Astrocyte (in vitro differentiated cells and primary cell): ENCODE results near the gene DUS2. TPM values are rescaled to one million over a fixed set of nuclear protein-coding genes. Genes with fewer than 3 reads are reported as not detected.

ENCODE experiments used
- DNase-seq: peaks from one replicate; pipeline ENCODE4 v3.0.0-alpha.2; 2010; ENCODE audit warnings: low read depth
- FAIRE-seq: peaks from 2 replicates; lab custom pipeline; 2011; peaks lifted over from hg19 to GRCh38; lab: Jason Lieb, UNC
- H2AFZ ChIP-seq: 2 replicates; pipeline ENCODE4 v1.6.0; 2012; ENCODE audit warnings: low read depth, low read length, inconsistent platforms
- H3K27ac ChIP-seq: 2 replicates; pipeline ENCODE4 v1.5.1; 2011; ENCODE audit warnings: low read depth, low read length, inconsistent platforms
- H3K27me3 ChIP-seq: 2 replicates; pipeline ENCODE4 v1.6.0; 2011; ENCODE audit warnings: low read length, inconsistent platforms; ENCODE audit not compliant: insufficient read depth
- H3K36me3 ChIP-seq: 2 replicates; pipeline ENCODE4 v1.5.1; 2011; ENCODE audit warnings: low read length, inconsistent platforms; ENCODE audit not compliant: insufficient read depth
- H3K4me1 ChIP-seq: 2 replicates; pipeline ENCODE4 v1.5.1; 2011; ENCODE audit warnings: low read length, inconsistent platforms; ENCODE audit not compliant: insufficient read depth
- H3K4me2 ChIP-seq: 2 replicates; pipeline ENCODE4 v1.6.0; 2012; ENCODE audit warnings: low read length, inconsistent platforms
- H3K4me3 ChIP-seq: 2 replicates; pipeline ENCODE4 v1.5.1; 2011; ENCODE audit warnings: low read depth, mild to moderate bottlenecking, low read length, inconsistent platforms; ENCODE audit not compliant: insufficient read depth
- H3K79me2 ChIP-seq: 2 replicates; pipeline ENCODE4 v1.6.0; 2012; ENCODE audit warnings: mild to moderate bottlenecking, low read length, inconsistent platforms; ENCODE audit not compliant: insufficient read depth
- H3K9ac ChIP-seq: 2 replicates; pipeline ENCODE4 v1.6.0; 2012; ENCODE audit warnings: mild to moderate bottlenecking, low read length, inconsistent platforms
- H3K9me3 ChIP-seq: 2 replicates; pipeline ENCODE4 v1.5.1; 2012; ENCODE audit warnings: low read depth, mild to moderate bottlenecking, low read length, inconsistent platforms; ENCODE audit not compliant: insufficient read depth
- H4K20me1 ChIP-seq: 2 replicates; pipeline ENCODE4 v1.6.0; 2012; ENCODE audit warnings: low read length, inconsistent platforms; ENCODE audit not compliant: insufficient read depth
- H3K27ac Mint-ChIP-seq: one replicate; pipeline ENCODE4 v1.8.0; 2021; ENCODE audit warnings: mild to moderate bottlenecking, mixed read lengths; ENCODE audit not compliant: unreplicated experiment
- H3K27me3 Mint-ChIP-seq: one replicate; pipeline ENCODE4 v1.8.0; 2021; ENCODE audit warnings: low read depth, mixed read lengths; ENCODE audit not compliant: unreplicated experiment
- H3K36me3 Mint-ChIP-seq: one replicate; pipeline ENCODE4 v1.8.0; 2021; ENCODE audit warnings: low read depth, mixed read lengths; ENCODE audit not compliant: unreplicated experiment
- H3K4me1 Mint-ChIP-seq: one replicate; pipeline ENCODE4 v1.8.0; 2021; ENCODE audit warnings: low read depth, mixed read lengths; ENCODE audit not compliant: unreplicated experiment
- H3K4me3 Mint-ChIP-seq: one replicate; pipeline ENCODE4 v1.8.0; 2021; ENCODE audit warnings: mild to moderate bottlenecking, moderate library complexity, mixed read lengths; ENCODE audit not compliant: unreplicated experiment
- H3K9me3 Mint-ChIP-seq: one replicate; pipeline ENCODE4 v1.8.0; 2021; ENCODE audit warnings: mild to moderate bottlenecking, mixed read lengths; ENCODE audit not compliant: unreplicated experiment
- EZH2 ChIP-seq: IDR thresholded peaks from 2 replicates; pipeline ENCODE4 v1.6.1; 2012; ENCODE audit warnings: mild to moderate bottlenecking, low read length, inconsistent platforms; ENCODE audit not compliant: insufficient read depth
- total RNA-seq: library from RNA; stranded (reverse); gene quantifications from 2 replicates; pipeline ENCODE4 v1.2.1, GENCODE V29; 2021
- TF ChIP-seq, protein P1 (sequence below): IDR thresholded peaks from 2 replicates; pipeline ENCODE4 v1.5.1; 2011; ENCODE audit warnings: low read depth, mild to moderate bottlenecking, inconsistent platforms, low read length, moderate library complexity; ENCODE audit not compliant: insufficient read depth

DUS2 gene
- total RNA-seq, 1 donor from 2014 or later: 14.9 TPM

DNA sequence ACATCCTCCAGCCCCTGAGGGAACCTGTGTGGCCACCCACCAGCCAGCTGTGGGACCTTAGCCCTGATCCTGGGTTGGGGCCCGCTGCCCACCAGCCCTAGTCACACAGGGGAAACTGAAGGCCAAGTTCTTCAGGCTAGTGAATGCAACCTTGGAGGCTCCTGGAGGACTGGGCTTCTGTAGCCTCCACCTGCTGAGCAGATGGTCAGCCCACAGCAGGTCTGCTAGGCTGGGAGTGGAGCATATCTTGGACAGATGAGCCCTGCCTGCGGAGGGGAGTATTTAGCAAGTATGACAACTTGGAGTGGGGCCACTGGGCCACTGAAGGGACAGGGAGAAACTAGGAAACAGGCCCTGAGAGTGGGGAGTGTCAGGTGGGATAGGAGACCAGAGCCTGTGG, 46.9 kb upstream of the DUS2 start:
- no peak overlapping the region for H3K4me3 ChIP-seq
- Mint-ChIP-seq H3K27me3 (peaks cover 27% of the 10 kb centered on the region), H3K4me3 (no peak overlapping the region), H3K36me3 (no peaks in the 10 kb centered on the region), H3K4me1 (no peaks in the 10 kb centered on the region), H3K9me3 (no peaks in the 10 kb centered on the region), H3K27ac (no peak overlapping the region)
- no peaks in the 10 kb centered on the region for H3K79me2 ChIP-seq
- TF ChIP-seq EZH2: no peak
- H3K27me3 ChIP-seq: peaks cover 16% of the 10 kb centered on the region
- no peaks in the 10 kb centered on the region for H3K4me1 ChIP-seq
- FAIRE-seq (no peak), DNase-seq (no peak)
- no peaks in the 10 kb centered on the region for H3K36me3 ChIP-seq
- H2AFZ ChIP-seq: no peak overlapping the region
- no peaks in the 10 kb centered on the region for H4K20me1 ChIP-seq
- no peak overlapping the region for H3K9ac ChIP-seq
- no peaks in the 10 kb centered on the region for H3K9me3 ChIP-seq
- H3K27ac ChIP-seq: no peak overlapping the region
- no peak overlapping the region for H3K4me2 ChIP-seq

DNA sequence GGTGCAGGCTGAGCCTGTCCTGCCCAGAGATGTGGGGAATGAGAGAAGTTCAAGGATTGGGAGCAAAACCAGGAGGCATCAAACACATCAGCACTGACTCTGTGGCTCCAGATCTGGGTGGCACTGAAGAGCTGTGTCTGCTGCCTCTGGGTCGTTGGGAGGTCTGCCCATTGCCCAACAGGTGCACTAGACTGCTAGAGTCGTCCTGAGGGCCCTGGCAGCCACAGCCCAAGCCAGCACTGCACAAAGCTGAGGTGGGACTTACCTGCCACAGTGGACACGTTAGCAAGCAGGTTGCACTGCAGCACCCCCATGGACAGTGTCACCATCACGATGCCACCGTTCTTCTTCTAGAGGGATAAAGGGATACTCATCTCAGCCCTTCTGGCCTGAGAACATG, 46.1 kb upstream of the DUS2 start:
- no peak for TF ChIP-seq EZH2
- TF ChIP-seq, protein P1, sequence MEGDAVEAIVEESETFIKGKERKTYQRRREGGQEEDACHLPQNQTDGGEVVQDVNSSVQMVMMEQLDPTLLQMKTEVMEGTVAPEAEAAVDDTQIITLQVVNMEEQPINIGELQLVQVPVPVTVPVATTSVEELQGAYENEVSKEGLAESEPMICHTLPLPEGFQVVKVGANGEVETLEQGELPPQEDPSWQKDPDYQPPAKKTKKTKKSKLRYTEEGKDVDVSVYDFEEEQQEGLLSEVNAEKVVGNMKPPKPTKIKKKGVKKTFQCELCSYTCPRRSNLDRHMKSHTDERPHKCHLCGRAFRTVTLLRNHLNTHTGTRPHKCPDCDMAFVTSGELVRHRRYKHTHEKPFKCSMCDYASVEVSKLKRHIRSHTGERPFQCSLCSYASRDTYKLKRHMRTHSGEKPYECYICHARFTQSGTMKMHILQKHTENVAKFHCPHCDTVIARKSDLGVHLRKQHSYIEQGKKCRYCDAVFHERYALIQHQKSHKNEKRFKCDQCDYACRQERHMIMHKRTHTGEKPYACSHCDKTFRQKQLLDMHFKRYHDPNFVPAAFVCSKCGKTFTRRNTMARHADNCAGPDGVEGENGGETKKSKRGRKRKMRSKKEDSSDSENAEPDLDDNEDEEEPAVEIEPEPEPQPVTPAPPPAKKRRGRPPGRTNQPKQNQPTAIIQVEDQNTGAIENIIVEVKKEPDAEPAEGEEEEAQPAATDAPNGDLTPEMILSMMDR: no peak
- Mint-ChIP-seq H3K9me3 (no peaks in the 10 kb centered on the region), H3K27me3 (peaks cover 27% of the 10 kb centered on the region), H3K4me1 (no peaks in the 10 kb centered on the region), H3K4me3 (no peak overlapping the region), H3K27ac (no peak overlapping the region), H3K36me3 (no peaks in the 10 kb centered on the region)
- Histone ChIP-seq H3K4me3 (no peak overlapping the region), H4K20me1 (no peaks in the 10 kb centered on the region), H3K27me3 (peaks cover 16% of the 10 kb centered on the region), H3K4me2 (no peak overlapping the region), H3K27ac (no peak overlapping the region), H3K9ac (no peak overlapping the region), H3K79me2 (no peaks in the 10 kb centered on the region), H2AFZ (no peak overlapping the region), H3K36me3 (no peaks in the 10 kb centered on the region), H3K9me3 (no peaks in the 10 kb centered on the region), H3K4me1 (no peaks in the 10 kb centered on the region)
- FAIRE-seq (no peak), DNase-seq (no peak)

DNA sequence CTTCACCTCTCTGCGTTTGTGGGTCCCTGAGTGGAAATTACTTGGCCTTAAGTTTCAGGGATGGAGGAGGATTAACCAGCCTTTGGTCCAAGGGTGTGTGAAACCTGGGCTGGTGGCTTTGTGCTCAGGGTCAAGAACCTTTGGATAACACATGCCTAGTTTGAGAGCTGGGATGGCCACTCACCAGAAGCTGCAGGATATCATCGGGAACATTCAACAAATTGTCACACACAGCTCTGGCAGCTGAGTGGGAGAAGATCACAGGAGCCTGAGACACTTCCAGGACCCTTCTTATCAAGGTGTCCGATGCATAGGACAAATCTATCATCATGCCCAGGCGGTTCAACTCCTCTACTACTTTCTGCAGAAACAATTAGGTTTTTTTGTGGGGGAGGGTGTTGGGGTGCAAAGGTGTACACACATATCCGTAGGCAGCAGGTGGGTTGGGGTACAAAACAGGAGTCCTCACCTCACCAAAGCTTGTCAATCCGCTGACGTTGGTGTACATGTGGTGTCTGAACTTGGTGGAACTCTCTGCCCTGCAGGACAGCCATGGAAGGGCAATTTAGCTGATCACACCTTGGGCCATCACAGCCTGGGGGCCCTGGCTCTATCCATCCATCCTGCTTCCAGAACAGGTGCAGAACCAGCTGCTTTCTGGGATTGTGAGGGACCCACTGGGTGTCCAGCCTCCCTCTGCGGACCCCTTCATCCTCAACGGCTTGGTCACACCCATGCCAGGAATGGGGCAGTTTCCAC, 45.4 kb upstream of the DUS2 start:
- Histone ChIP-seq H2AFZ (no peak overlapping the region), H3K27me3 (peaks cover 16% of the 10 kb centered on the region), H3K27ac (no peak overlapping the region), H3K9ac (no peak overlapping the region), H3K4me2 (no peak overlapping the region), H3K9me3 (no peaks in the 10 kb centered on the region), H3K4me1 (no peaks in the 10 kb centered on the region), H3K36me3 (no peaks in the 10 kb centered on the region), H3K4me3 (no peak overlapping the region), H4K20me1 (no peaks in the 10 kb centered on the region), H3K79me2 (no peaks in the 10 kb centered on the region)
- Mint-ChIP-seq H3K27ac (no peak overlapping the region), H3K36me3 (no peaks in the 10 kb centered on the region), H3K4me3 (no peak overlapping the region), H3K4me1 (no peaks in the 10 kb centered on the region), H3K27me3 (peaks cover 28% of the 10 kb centered on the region), H3K9me3 (no peaks in the 10 kb centered on the region)
- no peak for DNase-seq
- no peak for TF ChIP-seq EZH2
- TF ChIP-seq, protein P1: no peak
- FAIRE-seq: no peak
